MM.1S (cell line): ENCODE data around the gene GPR62.

Experiments
- DNase-seq: peaks from one replicate; pipeline ENCODE4 v3.0.0-alpha.2; 2015
- H2AFZ ChIP-seq: fragments of 300-600 bp; sonication (generic); 2 replicates; pipeline ENCODE4 v1.6.0; 2016; ENCODE audit warnings: antibody characterized with exemption, low read length
- H3F3A ChIP-seq: fragments of 300-600 bp; sonication (generic); 2 replicates; pipeline ENCODE4 v1.6.1; 2016; ENCODE audit warnings: mild to moderate bottlenecking, antibody characterized with exemption, low read length, moderate library complexity, mixed read lengths; ENCODE audit not compliant: insufficient read depth
- H3K27ac ChIP-seq: fragments of 300-600 bp; sonication (generic); 2 replicates; pipeline ENCODE4 v1.5.1; 2016; ENCODE audit warnings: mild to moderate bottlenecking, low read length
- H3K27me3 ChIP-seq: fragments of 300-600 bp; sonication (generic); replicated peaks from 2 replicates; pipeline ENCODE4 v1.6.0; 2016; ENCODE audit warnings: low read length; ENCODE audit not compliant: insufficient read depth
- H3K36me3 ChIP-seq: fragments of 300-600 bp; sonication (generic); replicated peaks from 2 replicates; pipeline ENCODE4 v1.6.1; 2016; ENCODE audit warnings: mild to moderate bottlenecking, low read length, mixed read lengths; ENCODE audit not compliant: insufficient read depth
- H3K4me1 ChIP-seq: fragments of 300-600 bp; sonication (generic); 2 replicates; pipeline ENCODE4 v1.6.1; 2016; ENCODE audit warnings: low read length, mixed read lengths
- H3K4me2 ChIP-seq: fragments of 300-600 bp; sonication (generic); 2 replicates; pipeline ENCODE4 v1.6.0; 2016; ENCODE audit warnings: low read depth, low read length
- H3K4me3 ChIP-seq: fragments of 300-600 bp; sonication (generic); 2 replicates; pipeline ENCODE4 v1.5.1; 2016; ENCODE audit warnings: low read length, mixed read lengths
- H3K79me2 ChIP-seq: fragments of 300-600 bp; sonication (generic); 2 replicates; pipeline ENCODE4 v1.6.1; 2016; ENCODE audit warnings: mixed run types, low read length, mixed read lengths
- H3K9ac ChIP-seq: fragments of 300-600 bp; sonication (generic); 2 replicates; pipeline ENCODE4 v1.6.1; 2016; ENCODE audit warnings: low read length, mixed read lengths
- H3K9me2 ChIP-seq: fragments of 300-600 bp; sonication (generic); replicated peaks from 2 replicates; pipeline ENCODE4 v1.6.1; 2016; ENCODE audit warnings: mild to moderate bottlenecking, low read length, mixed read lengths; ENCODE audit not compliant: insufficient read depth
- H3K9me3 ChIP-seq: fragments of 300-600 bp; sonication (generic); replicated peaks from 2 replicates; pipeline ENCODE4 v1.6.1; 2016; ENCODE audit warnings: mild to moderate bottlenecking, low read length, mixed read lengths; ENCODE audit not compliant: insufficient read depth
- H4K20me1 ChIP-seq: fragments of 300-600 bp; sonication (generic); 2 replicates; pipeline ENCODE4 v1.6.1; 2016; ENCODE audit warnings: mild to moderate bottlenecking, low read length, moderate library complexity, mixed read lengths; ENCODE audit not compliant: insufficient read depth
- EZH2 ChIP-seq: fragments of 300-600 bp; sonication (generic); optimal IDR thresholded peaks from 2 replicates; pipeline ENCODE3; 2017; ENCODE audit warnings: low read depth, mild to moderate bottlenecking, antibody characterized with exemption, low read length, mixed read lengths
- EZH2phosphoT487 ChIP-seq: fragments of 300-600 bp; sonication (generic); IDR thresholded peaks from 2 replicates; pipeline ENCODE4 v1.6.1; 2018; ENCODE audit warnings: antibody characterized with exemption, low read length
- TF ChIP-seq, protein P1 (sequence below): fragments of 300-600 bp; sonication (generic); IDR thresholded peaks from 2 replicates; pipeline ENCODE4 v1.5.1; 2016; ENCODE audit warnings: antibody characterized with exemption, low read length, mixed read lengths

The GPR62 gene

DNA sequence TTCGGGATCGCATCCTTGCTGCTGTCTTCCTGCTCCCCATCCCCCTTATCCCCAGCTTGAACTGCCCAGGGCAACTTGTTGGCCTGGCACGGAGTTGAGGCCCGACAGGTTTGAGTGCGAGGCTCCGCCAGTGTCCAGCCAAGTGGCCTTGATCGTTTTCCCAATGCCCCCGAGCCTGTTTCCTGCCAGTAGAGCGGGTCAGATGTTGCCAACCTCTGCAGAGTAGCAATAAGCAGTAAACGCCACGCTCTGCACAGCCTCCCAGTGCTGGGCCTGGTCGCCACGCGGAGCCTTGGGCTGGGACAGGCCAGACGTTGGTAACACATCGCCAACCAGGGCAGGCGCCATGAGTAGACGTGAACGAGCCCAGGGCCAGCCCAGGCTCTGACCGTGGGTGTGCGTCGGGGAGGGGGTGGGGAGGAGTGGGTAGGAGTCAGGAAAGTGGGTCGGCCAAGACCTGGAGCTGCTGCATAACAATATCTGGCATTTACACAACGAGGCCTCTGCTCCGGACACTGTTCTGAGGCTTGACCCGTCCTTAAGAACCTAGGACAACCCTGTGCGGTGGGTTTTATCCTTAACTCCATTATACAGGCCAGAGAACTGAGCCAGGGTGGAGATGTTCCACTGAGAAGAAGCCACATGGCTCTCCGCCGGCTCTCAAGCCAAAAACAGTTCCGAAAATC, 19.2 kb downstream of the GPR62 start:
- H3K79me2 ChIP-seq: peaks cover 7% of the 10 kb centered on the region
- no peaks in the 10 kb centered on the region for H3K9me3 ChIP-seq
- no peak for TF ChIP-seq EZH2phosphoT487
- TF ChIP-seq EZH2: no peak
- TF ChIP-seq, protein P1, sequence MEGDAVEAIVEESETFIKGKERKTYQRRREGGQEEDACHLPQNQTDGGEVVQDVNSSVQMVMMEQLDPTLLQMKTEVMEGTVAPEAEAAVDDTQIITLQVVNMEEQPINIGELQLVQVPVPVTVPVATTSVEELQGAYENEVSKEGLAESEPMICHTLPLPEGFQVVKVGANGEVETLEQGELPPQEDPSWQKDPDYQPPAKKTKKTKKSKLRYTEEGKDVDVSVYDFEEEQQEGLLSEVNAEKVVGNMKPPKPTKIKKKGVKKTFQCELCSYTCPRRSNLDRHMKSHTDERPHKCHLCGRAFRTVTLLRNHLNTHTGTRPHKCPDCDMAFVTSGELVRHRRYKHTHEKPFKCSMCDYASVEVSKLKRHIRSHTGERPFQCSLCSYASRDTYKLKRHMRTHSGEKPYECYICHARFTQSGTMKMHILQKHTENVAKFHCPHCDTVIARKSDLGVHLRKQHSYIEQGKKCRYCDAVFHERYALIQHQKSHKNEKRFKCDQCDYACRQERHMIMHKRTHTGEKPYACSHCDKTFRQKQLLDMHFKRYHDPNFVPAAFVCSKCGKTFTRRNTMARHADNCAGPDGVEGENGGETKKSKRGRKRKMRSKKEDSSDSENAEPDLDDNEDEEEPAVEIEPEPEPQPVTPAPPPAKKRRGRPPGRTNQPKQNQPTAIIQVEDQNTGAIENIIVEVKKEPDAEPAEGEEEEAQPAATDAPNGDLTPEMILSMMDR: no peak
- no peaks in the 10 kb centered on the region for H3K9me2 ChIP-seq
- H4K20me1 ChIP-seq: no peaks in the 10 kb centered on the region
- H3K9ac ChIP-seq: peak overlapping the region; percentile 77
- H3K4me2 ChIP-seq: peak overlapping the region; percentile 90
- H3F3A ChIP-seq: peaks cover 21% of the 10 kb centered on the region; the same call in 1 of the 2 replicates
- peak overlapping the region; percentile 46; the same call in 1 of the 2 replicates for H3K27ac ChIP-seq
- H2AFZ ChIP-seq: peak overlapping the region; percentile 91
- peaks cover 8% of the 10 kb centered on the region for H3K4me1 ChIP-seq
- peak overlapping the region; percentile 90 for H3K4me3 ChIP-seq
- no peaks in the 10 kb centered on the region for H3K36me3 ChIP-seq
- DNase-seq: peak; percentile 21
- H3K27me3 ChIP-seq: no peaks in the 10 kb centered on the region

DNA sequence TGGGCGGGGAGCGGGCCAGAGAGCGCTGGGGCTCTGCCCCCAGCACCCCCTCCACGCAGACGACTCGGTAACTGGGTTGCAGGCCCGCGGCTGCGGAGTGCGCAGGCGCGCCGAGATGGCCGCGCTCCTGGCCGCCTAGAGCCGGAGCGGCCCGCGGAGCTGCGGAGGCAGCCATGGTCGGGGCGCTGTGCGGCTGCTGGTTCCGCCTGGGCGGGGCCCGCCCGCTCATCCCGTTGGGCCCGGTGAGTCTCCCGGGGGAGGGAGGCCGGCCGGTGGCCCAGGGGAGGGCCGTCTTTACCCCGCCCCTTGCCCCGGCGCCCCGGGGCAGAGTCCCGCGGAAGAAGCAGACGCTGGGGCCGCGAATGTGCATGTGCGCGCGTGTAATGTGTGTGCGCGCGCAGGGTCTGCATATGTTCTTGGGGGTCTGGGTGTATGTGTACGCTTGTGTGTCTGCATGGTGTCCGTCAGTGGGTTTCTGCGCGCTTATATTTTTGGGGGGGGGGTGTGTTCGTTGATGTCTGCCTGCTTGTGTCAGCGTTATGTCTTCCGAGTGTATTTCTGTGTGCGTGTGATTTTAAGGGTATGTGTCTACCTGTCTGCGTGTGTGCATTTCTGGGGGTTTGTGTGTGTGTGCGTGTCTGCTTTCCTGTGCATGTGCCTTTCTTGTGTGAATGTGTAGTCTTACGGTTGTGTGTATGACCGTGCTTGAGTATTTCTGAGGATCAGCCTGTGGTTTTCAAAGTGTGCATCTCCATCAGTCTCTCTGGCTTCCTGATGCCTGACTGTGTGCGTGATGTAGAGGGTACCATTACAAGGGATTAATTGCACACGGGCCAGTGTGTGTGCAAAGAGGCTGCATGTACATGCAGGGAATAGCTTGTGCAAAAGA, 20.0 kb downstream of the GPR62 start, which contains the start of gene ABHD14A:
TSS of gene ABHD14A (plus strand) at position 102 of the 889 bp plus-strand sequence. CDS start at position 174, 72 bp downstream.
- DNase-seq: peak; percentile 73
- Histone ChIP-seq H3K27me3 (no peaks in the 10 kb centered on the region), H3K4me3 (peak within 1 kb of the TSS; percentile 90), H3K4me2 (peak within 1 kb of the TSS; percentile 90), H3K9ac (peak within 1 kb of the TSS; percentile 77), H3K36me3 (no peaks in the 10 kb centered on the region), H3K9me2 (no peaks in the 10 kb centered on the region), H4K20me1 (no peaks in the 10 kb centered on the region), H2AFZ (peak within 1 kb of the TSS; percentile 91), H3F3A (peaks cover 21% of the 10 kb centered on the region; the same call in 1 of the 2 replicates), H3K27ac (peak within 1 kb of the TSS; percentile 46; the same call in 1 of the 2 replicates), H3K9me3 (no peaks in the 10 kb centered on the region), H3K4me1 (peaks cover 8% of the 10 kb centered on the region), H3K79me2 (peaks cover 7% of the 10 kb centered on the region)
- TF ChIP-seq, protein P1: no peak
- TF ChIP-seq EZH2 (no peak), EZH2phosphoT487 (no peak)

GRCh38 chr3:51975852-51976549, 20.8 kb downstream of the GPR62 start:
- Histone ChIP-seq H4K20me1 (no peaks in the 10 kb centered on the region), H3K4me3 (peak overlapping the region; percentile 90), H3F3A (peaks cover 21% of the 10 kb centered on the region; the same call in 1 of the 2 replicates), H2AFZ (peak overlapping the region; percentile 91; the same call in 1 of the 2 replicates), H3K4me2 (peak overlapping the region; percentile 90), H3K79me2 (peaks cover 11% of the 10 kb centered on the region), H3K4me1 (peaks cover 8% of the 10 kb centered on the region), H3K27me3 (no peaks in the 10 kb centered on the region), H3K9ac (no peak overlapping the region), H3K36me3 (no peaks in the 10 kb centered on the region), H3K9me2 (no peaks in the 10 kb centered on the region), H3K27ac (no peak overlapping the region), H3K9me3 (no peaks in the 10 kb centered on the region)
- TF ChIP-seq, protein P1: no peak
- TF ChIP-seq EZH2phosphoT487 (no peak), EZH2 (no peak)
- no peak for DNase-seq
